Fibroblast of villous mesenchyme (primary cell): ENCODE data around the gene KANK4. TPM values are rescaled to one million over a fixed set of nuclear protein-coding genes. Genes with fewer than 3 reads are reported as not detected.

Source experiments
- DNase-seq: peaks from one replicate; pipeline ENCODE4 v3.0.0-alpha.2; 2010; ENCODE audit warnings: low read depth
- H3K4me3 ChIP-seq: 2 replicates; pipeline ENCODE4 v1.5.1; 2011; ENCODE audit warnings: low read depth, mild to moderate bottlenecking, low read length
- total RNA-seq: library from RNA; depleted of rRNA; stranded (reverse); fragments of >200 nt; gene quantifications from 2 replicates; pipeline ENCODE4 v1.2.3, GENCODE V29; 2012
- TF ChIP-seq, protein P1 (sequence below): IDR thresholded peaks from 2 replicates; pipeline ENCODE4 v1.5.1; 2012; ENCODE audit warnings: low read depth, mild to moderate bottlenecking, low read length; ENCODE audit not compliant: insufficient read depth

Gene KANK4
- total RNA-seq, 1 donor: not detected

DNA sequence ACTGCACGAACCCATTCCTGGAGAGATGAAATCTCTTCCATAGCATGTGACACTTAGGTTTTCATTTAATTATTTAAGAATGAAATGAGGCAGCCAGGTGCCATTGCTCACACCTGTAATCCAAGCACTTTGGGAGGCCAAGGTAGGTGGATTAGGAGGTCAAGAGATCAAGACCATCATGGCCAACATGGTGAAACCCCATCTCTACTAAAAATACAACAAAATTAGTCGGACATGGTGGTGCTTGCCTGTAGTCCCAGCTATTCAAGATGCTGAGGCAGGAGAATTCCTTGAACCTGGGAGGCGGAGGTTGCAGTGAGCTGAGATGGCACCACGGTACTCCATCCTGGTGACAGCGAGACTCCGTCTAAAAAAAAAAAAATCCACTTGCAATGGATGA is 106.8 kb downstream of the KANK4 start:
- no peak overlapping the region for H3K4me3 ChIP-seq
- TF ChIP-seq, protein P1, sequence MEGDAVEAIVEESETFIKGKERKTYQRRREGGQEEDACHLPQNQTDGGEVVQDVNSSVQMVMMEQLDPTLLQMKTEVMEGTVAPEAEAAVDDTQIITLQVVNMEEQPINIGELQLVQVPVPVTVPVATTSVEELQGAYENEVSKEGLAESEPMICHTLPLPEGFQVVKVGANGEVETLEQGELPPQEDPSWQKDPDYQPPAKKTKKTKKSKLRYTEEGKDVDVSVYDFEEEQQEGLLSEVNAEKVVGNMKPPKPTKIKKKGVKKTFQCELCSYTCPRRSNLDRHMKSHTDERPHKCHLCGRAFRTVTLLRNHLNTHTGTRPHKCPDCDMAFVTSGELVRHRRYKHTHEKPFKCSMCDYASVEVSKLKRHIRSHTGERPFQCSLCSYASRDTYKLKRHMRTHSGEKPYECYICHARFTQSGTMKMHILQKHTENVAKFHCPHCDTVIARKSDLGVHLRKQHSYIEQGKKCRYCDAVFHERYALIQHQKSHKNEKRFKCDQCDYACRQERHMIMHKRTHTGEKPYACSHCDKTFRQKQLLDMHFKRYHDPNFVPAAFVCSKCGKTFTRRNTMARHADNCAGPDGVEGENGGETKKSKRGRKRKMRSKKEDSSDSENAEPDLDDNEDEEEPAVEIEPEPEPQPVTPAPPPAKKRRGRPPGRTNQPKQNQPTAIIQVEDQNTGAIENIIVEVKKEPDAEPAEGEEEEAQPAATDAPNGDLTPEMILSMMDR: no peak
- no peak for DNase-seq

- DNase-seq: no peak
- no peak overlapping the region for H3K4me3 ChIP-seq
- TF ChIP-seq, protein P1: no peak
Measured at GRCh38 chr1:62210960-62211359, 108.3 kb downstream of the KANK4 start.

- no peak for DNase-seq
- TF ChIP-seq, protein P1: no peak
- H3K4me3 ChIP-seq: no peak overlapping the region
Measured at GRCh38 chr1:62209931-62210595, 109.2 kb downstream of the KANK4 start.

- TF ChIP-seq, protein P1: no peak
- no peak overlapping the region for H3K4me3 ChIP-seq
- DNase-seq: no peak
Measured at GRCh38 chr1:62208970-62209369, 110.3 kb downstream of the KANK4 start.

GRCh38 chr1:62208087-62208486 is 111.1 kb downstream of the KANK4 start:
- DNase-seq: no peak
- TF ChIP-seq, protein P1: no peak
- H3K4me3 ChIP-seq: no peak overlapping the region

DNA sequence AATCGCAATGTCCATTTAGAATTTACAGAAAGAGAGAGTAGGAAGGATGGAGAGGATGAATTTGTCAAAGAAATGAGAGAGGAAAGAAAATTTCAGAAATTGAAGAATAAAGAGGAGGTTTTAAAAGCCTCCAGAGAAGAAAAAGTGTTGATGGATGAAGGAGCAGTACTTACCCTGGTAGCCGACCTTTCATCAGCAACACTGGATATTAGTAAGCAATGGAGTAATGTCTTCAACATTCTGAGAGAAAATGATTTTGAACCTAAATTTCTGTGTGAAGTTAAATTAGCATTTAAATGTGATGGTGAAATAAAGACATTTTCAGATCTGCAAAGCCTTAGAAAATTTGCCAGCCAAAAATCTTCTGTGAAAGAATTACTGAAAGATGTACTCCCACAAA is 112.0 kb downstream of the KANK4 start:
- H3K4me3 ChIP-seq: no peak overlapping the region
- TF ChIP-seq, protein P1: no peak
- no peak for DNase-seq

- DNase-seq: no peak
- no peak overlapping the region for H3K4me3 ChIP-seq
- TF ChIP-seq, protein P1: no peak
Measured at GRCh38 chr1:62198781-62199125, 120.5 kb downstream of the KANK4 start.
